ENCODE results near the gene GSTCD.

GRCh38 chr4:105659190-105659589, 49.4 kb upstream of the GSTCD start:
- TF ChIP-seq CTCF (IDR thresholded peaks at IDR 0.05 in 2 of 3, conservative IDR thresholded peaks at IDR 0.05 in 1 of 3; ENCODE audit: borderline replicate concordance in 1 of 3, insufficient read depth in 1 of 3, low read depth in 2 of 3, low read length in 2 of 3) (no peak), TCF7L2 (IDR thresholded peaks at IDR 0.05; ENCODE audit: borderline replicate concordance, extremely low read depth, insufficient read depth, insufficient read length) (no peak), EZH2phosphoT487 (IDR thresholded peaks at IDR 0.05; ENCODE audit: borderline replicate concordance) (no peak), MAX (IDR thresholded peaks at IDR 0.05) (no peak)

Data from HCT116 (cell line).